HG02884 (cell line): Measurements from ENCODE around the gene TRPV6.

Experiments
- ATAC-seq: cut with Tn5 transposase; IDR thresholded peaks from one replicate; pipeline ENCODE4 v1.9.1; 2021; ENCODE audit warnings: mild to moderate bottlenecking, moderate library complexity; ENCODE audit not compliant: unreplicated experiment

TRPV6 gene

DNA sequence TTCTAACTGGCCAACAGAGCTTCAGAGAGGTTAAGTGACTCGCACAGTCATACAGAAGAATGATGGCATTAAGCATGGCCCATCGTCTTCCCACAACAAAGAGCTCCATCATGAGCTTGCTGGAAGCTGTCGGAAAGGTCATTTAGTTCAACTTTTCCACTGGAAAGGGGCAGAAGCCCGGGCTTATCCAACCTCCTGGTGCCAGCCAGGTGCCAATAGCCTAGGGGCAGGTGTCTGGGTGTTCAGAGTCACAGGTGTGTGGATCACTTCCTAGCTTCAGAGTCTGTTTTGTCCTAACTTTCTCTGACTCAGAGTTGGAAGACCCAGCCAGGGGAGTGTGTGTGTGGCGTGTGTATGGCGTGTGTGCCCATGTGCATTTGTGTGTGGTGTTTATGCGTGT is 1.3 kb upstream of the TRPV6 start:
- ATAC-seq, result no peak

DNA sequence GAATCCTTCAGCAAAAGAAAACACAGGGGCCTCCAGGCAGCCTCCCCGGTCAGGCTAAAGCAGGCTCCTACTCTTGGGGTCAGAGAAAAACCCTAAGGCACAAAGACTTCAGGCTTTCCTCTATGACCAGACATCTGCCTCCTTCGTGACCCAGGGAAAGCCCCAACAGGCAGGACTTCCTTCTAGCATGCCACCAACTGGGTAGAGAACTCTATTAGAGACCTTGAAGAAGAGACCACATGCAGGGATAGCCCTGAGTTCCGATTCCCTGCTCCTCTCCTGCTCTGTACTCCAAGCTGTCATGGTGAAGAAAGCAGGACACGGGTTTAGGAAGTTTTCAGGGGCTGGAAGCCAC is 1.3 kb downstream of the TRPV6 start:
- ATAC-seq, result no peak

DNA sequence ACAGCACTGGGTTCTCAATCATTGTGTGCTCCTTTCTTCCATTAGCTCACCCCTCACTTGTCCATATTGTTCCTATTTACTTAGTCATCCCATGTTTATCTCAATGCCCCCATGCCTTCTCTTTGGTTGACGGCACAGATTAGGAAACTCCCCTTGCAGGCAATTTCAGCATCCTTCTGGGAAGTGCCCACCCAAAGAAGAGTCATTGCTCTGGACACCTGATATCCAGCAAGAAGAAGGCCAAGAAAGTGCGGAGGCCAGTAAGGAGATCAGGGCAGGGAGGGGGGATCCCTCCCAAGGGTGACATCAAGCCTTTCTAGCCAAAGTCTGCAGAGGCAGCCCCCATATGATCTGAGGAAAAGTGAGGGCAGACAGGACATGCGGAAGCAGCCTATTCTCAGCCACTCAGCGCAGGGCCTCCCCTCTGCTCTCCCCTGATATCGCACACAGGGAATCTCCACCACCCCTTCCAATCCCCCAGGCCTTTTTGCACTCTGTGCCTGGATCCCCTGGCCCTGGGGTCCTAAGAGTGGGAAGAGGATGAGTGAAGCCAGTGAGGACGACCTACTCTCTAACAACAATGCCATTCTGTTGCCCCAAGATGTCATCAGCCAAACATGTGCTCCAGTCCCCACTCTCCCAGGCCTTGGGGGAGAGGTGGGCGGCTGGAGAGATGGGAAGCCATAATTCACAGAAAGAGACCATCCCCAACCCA is 1.8 kb downstream of the TRPV6 start:
- no peak for ATAC-seq

DNA sequence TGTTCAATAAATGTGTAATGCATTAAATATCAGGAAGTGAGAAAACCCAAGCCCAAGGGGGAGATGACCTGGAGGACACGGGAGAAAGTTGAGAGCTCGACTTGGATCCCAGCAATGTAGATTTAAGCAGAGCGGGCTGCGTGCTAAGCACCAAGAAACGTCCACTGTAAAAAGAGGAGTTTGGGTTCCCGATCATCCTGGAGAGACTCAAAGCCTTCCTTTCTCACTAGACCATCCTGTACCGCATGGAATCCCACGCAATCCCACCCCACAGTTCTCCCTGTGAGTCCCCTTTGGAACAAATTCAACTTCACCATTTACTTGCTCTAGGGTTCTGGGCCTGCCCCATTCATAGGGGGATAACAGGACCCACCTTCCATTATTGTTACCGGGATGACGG is 2.4 kb downstream of the TRPV6 start:
- no peak for ATAC-seq

DNA sequence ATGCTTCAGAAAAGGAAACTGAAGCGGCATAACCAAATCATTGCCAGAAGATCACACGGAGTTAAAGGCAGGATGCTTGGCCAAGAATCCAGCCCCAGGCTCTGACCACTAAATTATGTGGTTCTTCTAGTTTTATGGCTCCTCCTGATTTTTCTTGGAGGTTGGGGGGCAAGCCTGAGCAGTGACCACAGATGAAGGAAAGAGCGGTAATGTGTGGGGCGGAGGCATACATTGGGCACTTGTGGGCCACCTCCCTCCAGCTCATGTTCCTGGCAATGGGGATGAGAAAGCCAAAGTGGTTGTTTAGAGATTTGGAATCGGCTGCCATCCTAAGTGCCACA is 3.2 kb downstream of the TRPV6 start:
- ATAC-seq, result no peak

DNA sequence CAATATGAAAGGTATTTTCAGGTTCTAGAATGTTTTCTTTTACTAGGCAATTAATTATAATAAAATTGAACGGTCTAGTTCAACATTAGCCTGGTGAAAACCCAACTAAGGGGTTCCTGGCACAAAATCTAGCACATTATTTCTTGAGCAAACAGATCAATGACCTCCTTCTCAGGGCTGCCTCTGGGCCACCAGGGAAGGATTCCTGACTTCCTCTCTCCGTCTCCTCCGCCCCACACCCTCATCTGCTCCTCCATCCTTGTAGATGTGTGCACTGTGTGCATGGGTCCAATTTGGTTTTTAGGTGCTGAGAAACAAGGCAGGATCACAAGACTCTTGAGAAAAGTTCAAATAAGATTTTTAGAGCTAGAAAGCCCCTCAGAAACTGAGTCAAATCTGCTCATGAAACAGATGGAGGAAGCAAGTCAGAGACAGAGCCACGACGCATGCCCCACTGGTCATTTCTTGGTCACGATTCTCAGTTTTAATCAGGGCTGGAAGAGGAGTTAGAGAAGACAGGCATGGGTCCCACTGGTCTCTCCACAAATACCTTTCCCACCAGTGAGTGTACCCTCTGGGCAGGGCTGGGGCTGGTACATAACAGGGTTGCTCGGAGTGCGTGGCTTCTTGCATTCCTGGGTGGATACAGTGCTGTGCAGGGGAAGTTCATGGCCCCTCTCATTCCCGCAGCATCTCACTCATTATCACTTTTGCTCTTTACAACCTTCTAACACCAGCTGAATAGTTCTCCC is 3.8 kb downstream of the TRPV6 start:
- no peak for ATAC-seq

DNA sequence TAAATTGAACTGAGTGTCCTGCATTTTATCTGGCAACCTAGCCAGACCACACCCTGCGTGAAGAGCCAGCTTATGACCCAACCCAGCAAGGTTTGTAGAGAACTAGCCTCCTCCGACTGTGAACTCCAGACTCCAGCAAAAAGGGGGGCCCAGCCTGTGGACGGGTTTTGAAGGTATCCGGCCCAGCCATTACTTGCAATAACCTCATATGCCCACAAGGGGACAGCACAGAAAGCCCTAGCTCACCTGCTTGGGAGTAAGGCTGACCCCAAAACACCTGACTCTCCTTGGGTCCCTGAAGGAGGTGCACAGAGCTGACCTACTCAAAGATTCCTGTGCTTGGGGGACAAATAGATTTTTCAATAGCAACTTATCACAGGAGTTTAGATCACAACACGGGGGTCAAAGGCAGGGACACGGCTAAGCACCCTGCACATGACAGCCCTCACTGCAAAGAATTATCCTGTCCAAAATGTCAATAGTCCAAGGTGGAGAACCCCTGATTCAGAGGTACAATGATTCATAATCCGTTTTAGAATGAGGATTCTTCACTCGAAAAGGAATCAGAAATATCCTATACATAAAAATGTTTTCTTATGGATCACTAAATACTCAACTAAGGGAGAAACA is 4.6 kb downstream of the TRPV6 start:
- peak; percentile 58 for ATAC-seq

DNA sequence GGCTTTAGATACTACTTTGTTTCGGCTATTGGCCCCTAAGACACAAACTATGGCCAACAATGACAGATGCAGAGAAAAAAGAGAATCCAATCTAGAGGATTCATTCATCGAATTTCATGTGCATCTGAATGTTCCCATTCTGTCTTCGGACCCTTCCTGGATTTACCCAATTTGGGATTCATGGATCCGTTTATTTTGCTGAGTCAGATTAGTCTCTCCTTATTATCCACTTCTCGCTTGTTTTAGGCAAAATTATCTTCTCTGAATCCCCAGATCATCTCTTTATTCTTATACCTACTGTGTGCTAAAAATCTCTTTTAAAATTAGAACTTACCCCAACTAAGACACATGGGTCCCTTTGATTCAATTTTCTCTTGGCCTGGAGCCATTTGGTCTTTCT is 6.5 kb downstream of the TRPV6 start:
- no peak for ATAC-seq

DNA sequence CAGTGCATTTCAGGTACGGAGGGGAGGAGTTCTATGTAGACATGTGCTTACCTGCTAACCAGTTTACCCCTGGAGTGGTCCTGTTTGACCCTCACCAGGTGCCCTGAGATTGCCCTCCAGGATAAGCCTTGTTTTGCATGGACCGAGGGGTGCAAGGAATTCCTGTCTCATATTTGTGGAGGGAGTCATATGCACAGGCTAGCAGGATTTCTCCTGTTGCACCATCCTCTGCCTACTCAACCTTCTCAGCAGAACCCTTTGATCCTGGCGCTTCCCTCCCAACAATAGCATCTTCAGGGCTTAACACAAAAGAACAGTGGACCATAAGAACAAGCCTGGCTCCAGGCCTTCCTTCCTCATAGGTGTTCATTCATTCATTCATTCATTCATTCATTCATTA is 7.2 kb downstream of the TRPV6 start:
- no peak for ATAC-seq

DNA sequence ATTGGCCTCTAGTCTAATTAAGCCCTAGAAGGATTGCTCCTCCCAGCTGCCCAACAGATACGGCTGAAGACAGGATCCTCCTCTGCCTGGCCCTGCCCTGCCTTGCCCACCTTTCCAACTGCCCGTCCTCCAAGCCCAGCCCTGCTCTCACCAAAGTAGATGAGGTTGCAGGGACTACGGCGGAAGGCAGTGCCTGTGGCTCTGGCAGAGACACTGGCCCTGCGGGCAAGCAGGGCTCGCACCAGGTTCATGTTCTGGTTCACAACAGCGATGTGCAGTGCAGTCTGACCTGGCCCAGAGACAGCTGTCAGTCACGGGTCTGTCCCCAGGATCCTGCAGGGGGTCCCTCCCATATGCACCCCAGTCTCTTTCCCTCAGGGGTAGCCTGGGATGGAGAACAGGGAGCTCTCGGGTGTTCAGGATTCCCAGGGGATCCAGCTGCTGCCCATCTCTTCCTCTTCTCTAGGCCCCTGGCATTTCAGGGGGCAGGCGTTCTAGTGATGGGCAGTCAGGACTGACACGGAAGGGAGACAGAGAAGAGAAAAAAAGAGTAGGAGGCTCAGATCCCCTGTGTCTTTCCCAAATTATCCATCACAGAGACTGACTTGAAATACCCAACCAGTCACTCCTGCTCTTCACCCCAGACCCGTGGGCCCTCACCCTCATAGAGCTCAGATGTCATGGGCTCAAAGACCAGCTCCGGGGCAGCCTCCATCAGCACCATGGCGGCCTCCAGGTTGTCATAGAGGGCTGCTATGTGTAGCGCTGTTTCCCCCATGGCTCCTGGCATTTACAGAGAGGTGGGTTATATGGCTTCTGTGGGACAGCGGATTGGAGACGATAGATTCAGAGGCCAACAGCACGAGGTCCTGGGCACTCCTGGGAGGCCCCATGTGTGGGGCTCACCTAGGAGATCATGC is 8.3 kb downstream of the TRPV6 start:
- no peak for ATAC-seq

DNA sequence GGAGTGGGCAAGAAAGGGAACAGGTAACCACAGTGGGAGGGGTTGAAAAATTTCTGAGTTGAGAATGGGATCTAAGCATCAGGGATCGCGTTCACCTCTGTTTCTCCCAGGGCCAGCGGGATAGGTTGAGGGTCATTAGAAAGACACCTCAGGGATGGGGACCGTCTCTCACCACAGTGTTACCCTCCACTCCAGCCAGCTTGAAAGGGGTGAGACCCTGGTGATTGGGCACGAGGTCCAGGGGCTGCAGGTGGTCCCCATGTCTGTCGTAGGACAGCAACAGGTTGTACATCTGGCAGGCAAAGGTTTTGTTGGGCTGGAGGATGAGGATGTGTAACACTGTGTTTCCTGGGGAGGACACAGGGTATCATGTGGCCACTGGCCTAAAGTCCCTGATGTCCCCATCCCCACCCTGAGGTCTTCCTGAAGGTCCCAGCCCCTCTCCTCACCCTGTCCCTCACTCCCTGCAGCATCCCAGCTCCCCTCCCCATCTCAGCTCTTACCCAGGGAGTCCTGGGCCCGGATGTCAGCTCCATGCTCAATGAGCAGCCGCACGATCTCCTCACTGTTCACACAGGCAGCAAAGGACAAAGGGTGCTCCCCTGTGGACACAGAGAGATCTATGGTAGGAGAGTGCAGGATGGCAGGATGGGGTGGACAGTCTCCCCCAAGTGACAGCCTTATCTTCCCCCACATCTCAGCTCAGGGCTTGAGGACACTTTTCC is 9.1 kb downstream of the TRPV6 start:
- no peak for ATAC-seq

DNA sequence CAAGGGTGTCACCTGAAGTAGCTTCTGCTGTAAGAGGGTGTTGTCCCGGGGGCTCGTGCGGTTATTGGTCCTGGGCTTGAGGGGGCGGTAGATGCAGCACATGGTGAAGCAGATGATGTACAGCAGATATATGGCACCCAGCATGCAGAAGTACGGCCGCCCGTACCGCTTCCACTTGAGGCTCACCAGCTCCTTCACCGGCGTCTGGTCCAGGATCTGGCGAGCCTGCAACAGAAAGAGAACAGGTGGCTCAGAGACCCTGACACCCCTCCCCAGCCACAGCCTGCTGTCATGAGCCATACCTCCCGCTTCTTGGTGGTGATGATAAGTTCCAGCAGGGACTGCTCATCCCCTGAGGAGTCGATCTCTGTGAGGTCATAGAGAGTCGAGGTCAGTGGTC is 10.1 kb downstream of the TRPV6 start:
- ATAC-seq, result no peak

DNA sequence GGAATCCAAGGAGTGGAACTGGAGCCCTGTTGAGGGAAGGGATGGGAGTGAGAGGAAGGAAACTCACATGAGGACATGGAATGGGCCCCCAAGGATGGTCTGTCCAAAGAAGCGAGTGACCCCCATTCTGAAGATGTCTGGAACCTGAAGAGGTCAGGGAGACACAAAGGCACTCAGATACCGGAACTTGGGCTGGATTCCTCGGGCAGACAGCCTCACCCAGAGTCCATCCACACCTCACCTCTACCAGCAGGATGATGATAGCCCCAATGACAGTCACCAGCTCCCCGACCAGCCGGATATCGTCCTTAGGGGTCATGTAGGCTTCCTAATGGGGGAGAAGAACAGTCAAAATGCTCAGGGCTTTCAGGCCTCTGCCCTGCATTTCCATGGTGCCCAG is 10.7 kb downstream of the TRPV6 start:
- no peak for ATAC-seq

DNA sequence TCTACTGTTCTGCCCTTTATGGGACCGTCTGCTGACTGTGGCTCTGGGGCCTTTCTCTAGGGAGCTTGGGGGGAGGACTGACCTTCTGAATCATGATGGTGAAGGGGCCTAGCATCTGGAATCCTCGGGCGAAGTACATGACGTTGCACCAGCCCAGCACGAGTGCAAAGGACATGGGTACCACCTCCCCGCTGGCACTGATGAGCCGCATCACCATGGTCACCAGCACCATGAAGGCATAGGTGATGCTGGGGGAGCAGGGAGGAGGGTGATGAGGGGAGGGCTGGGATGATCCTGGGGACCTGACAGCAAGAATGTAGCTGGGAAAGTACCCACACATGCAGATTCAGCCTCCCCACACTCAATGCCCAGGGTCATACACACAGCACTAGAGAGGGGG is 11.1 kb downstream of the TRPV6 start:
- no peak for ATAC-seq

DNA sequence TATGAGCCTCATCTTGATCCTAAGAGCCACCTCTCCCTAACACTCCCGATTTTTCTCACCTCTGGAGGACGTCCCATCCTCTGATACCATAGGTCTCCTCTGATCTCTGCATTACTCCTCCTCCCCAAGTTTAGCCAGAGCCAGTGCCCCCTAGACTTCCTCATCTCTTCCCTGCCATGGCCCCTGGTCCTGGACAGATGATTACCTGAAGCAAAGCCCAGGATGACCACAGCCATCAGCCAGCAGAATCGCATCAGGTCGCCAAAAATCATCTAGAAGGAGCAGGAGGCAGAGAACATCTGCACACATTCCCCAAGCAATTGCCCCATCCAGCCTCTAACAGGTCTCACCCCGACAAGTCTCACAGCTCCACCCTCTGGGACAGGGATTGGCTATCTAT is 11.7 kb downstream of the TRPV6 start:
- ATAC-seq, result no peak

DNA sequence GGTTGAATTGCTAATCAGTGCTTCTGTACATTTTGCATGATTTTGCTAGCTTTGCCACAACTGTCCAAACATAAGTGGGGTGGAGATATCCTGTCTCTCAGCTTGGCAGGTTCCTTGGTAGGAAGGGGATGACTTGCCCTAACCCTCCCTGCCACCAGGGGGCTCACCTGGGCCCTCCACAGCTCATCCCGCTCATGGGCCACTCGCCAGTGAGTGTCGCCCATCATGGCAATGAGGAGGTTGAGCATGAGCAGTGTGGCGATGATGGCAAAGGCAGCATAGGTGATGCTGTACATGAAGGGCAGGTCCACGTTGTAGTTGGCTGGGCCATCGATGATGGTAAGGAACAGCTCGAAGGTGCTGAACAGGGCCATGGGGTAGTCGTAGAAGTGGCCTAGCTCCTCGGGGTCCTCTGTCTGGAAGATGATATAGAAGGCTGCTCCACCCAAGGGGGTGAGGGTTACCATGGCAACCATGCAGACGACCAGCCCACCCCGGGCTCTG is 12.2 kb downstream of the TRPV6 start:
- peak; percentile 77 for ATAC-seq

DNA sequence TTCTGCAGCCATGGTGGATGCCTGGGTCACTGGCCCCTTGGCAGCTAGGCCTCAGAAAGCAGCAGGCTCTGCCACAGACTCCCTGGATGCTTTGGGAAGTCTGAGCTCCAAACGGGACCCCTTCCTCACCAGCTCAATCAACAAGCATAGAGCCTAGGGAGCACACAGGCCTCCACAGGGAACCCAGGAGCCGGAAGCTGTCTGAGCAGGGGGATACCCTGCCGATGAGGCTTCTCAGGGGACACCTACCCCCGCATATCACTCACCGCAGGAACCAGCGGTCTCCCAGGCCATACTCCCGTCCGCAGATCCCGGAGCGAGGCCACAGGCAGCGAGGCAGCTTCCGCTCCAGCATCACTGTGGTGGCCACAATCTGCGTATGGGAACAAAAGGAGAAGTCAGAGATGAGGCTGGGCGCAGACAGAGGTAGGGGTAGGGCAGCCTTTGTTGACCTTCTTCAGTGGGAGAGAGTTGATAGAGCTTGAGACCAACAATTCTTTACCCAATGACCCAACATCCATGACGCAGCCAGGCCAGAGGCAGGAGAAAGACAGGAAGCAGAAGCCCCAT is 13.4 kb downstream of the TRPV6 start:
- no peak for ATAC-seq

DNA sequence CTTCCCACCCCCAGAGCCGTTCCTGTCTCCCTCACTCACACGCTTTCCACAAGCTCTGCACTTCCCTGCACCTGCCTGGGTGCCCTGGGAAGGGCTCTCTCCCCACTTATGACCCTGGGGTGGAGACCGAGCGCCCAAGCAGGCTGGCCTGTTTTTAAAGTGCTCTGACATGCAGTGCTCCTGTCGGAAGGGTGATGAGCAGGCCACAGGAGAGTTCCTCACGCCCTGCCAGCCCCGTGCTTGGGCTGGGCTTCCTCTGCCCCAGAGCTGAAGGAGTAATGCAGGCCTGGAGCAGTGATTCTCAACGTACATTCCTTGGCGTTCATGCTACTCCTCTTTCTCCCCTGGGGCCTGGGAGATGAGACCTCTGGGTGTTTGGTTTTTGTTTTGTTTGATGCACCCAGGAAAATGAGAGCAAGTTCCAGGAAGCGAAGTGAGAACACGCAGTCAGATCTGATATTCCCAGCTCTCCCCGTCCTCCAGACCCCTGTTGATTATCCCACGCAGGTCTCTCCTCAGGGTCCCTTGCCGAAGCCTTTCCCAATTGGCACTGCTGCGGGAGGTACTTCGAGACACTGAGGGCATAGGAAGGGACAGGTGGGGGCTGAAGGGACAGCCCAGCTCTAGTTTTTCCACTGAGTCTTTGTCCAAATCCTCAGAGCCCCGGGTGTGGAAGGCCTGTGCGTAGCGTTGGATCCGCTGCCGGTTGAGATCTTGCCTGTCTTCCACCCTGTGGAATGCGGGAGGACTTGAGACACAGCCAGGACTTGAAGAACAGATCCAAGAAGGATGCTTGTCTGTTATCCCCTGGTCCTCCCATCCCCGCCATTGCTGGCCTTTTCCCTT is 14.1 kb downstream of the TRPV6 start:
- no peak for ATAC-seq

DNA sequence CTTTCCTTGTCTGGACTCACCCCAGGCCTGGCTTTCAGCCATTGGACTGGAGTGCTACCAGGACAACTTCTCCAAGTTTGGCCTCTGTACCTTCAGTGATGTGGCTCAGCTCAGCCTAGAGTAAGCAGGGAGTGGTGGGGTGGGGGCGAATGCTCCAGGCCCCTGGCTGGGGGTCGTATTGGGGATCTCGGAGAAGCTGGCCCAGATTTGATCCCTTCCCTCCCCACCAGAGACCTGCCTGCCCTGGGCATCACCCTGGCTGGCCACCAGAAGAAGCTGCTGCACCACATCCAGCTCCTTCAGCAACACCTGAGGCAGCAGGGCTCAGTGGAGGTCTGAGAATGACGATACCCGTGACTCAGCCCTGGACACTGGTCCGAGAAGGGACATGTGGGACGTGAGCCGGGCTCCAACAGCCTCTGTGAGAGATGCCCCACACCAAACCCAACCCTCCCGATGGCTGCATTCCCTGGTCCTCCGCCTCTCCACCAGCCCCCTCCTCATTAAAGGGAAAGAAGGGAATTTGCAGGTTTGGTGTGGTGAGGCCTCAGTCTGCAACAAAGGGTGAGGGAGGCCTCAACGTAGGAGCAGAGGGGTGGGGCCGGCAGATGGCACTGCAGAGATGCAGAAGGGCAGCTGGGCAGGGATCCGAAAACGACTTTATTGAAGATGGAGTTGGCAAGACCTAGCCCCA is 14.8 kb downstream of the TRPV6 start:
- no peak for ATAC-seq
